ENCODE data around the gene CACNB4. TPM values are rescaled to one million over a fixed set of nuclear protein-coding genes. Genes with fewer than 3 reads are reported as not detected.
"Not testable (repeated sequence)": the region's sequence is repeated elsewhere in the genome, so short reads cannot be mapped to it uniquely, and the experiment has no call there.

CACNB4 gene
- total RNA-seq, 3 donors from 2014 or later, result 0.05 to 0.26 (median 0.15) TPM

DNA sequence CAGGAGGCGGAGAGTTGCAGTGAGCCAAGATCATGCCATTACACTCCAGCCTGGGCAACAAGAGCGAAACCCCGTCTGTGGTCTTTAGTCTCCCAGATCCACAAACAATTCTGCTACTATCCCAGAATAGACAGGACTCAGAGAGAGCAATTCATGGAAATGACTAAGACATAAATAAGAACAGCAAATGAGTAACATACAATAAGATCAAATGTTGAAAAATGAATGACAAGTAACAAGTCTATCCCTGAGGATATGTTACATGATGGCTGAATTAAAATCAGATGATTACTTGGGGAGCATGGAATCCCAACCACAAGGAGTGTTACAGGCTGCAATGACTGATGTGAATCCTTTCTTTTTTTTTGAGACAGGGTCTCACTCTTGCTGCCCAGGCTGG, 280.9 kb downstream of the CACNB4 start:
- Mint-ChIP-seq H3K4me3 (no peak overlapping the region), H3K9me3 (no peaks in the 10 kb centered on the region), H3K36me3 (ENCODE audit: insufficient read depth) (peaks cover 23% of the 10 kb centered on the region), H3K27me3 (ENCODE audit: low read depth) (no peaks in the 10 kb centered on the region), H3K4me1 (ENCODE audit: low read depth) (peaks cover 34% of the 10 kb centered on the region)
- ATAC-seq (no peak), DNase-seq (no peak)

DNA sequence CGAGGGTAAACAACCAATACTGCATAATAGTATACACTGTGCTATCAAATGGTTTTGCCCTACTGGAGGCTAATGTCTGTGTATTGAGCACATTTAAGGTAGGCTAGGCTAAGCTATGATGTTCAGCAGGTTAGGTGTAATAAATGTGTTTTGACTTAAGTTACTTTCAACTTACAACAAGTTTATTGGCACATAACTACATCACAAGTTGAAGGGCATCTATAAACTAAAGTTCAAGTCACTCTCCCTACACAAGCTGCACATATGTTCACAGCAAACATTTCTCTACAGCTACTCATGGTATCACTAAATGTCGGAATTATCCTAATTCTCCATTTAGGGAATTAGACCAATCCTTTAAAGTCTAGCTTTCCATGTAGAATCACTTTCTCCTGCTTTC, 282.0 kb downstream of the CACNB4 start:
- DNase-seq (no peak), ATAC-seq (no peak)
- H3K9me3 Mint-ChIP-seq, result no peaks in the 10 kb centered on the region
- H3K4me3 Mint-ChIP-seq, result no peak overlapping the region
- peaks cover 29% of the 10 kb centered on the region for H3K36me3 Mint-ChIP-seq (ENCODE audit: insufficient read depth)
- H3K4me1 Mint-ChIP-seq (ENCODE audit: low read depth), result peaks cover 26% of the 10 kb centered on the region
- no peaks in the 10 kb centered on the region for H3K27me3 Mint-ChIP-seq (ENCODE audit: low read depth)

DNA sequence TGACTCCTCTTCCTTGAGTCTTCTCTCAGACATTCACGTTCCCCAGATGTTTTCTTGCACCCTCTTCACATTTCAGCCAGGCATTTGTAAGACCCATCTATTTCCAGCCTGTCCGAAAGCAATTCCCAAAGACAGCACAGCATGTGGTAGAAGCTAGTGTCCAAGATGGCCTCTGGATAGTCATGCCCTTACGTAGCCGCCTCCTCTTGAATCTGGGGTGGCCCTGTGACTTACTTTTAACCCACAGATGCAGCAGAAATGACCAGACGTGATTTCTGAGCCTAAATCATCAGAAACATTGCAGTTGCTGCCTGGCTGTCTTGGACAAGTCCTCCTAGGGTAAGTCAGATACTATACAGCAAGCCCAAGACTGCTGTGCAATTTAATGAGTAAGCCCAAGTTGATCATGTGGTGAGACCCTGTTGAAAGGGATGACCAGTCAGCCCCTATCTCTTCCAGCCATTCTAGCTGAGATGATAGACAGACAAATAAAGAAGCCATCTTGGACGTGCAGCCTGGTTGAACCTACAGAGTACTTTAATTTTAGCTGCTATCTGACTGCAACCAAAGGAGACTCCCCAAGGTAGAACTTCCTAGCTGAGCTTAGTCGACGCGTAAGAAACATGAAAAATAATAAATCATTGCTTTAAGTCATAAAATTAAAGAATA, 282.9 kb downstream of the CACNB4 start:
- Mint-ChIP-seq H3K4me3 (no peak overlapping the region), H3K27me3 (ENCODE audit: low read depth) (no peaks in the 10 kb centered on the region), H3K36me3 (ENCODE audit: insufficient read depth) (peaks cover 33% of the 10 kb centered on the region), H3K4me1 (ENCODE audit: low read depth) (peaks cover 20% of the 10 kb centered on the region), H3K9me3 (no peaks in the 10 kb centered on the region)
- DNase-seq (no peak), ATAC-seq (no peak)

DNA sequence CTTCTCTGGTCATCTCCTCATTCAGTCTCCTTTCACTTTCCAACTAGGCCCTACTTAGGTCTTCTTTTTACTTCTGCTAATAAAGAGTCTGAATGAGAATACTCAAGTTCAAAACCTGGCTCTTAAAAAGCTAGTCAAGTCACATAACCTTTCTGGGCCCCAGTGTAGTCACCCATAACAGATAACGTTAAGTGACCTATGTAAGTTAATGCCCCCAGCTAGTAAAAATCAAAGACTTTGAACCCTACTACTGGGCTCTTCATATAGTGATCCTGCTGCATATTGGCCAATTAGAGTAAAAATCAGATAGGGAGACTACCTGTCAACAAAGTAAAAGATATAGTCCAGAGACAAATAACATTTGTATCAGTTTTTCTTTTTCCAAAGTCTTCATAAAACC, 288.4 kb downstream of the CACNB4 start:
- Mint-ChIP-seq H3K27me3 (ENCODE audit: low read depth) (no peaks in the 10 kb centered on the region), H3K9me3 (no peaks in the 10 kb centered on the region), H3K4me1 (ENCODE audit: low read depth) (peaks cover 7% of the 10 kb centered on the region), H3K36me3 (ENCODE audit: insufficient read depth) (peaks cover 32% of the 10 kb centered on the region), H3K4me3 (no peak overlapping the region)
- ATAC-seq, result no peak
- no peak for DNase-seq

DNA sequence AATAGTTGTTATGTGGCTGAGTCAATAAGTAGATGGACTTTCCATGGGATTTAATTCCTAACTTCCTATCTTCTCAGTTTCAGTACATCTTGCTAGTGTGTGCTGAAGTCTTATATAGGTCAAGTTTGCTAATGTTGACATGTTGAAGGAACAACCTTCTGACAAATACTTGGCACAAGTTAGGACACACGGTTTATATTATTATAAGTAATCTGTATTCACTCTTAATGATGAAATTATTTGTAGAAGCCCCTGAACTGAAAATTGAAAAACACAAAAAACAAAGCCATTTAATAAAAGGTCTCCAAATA, 289.8 kb downstream of the CACNB4 start:
- Mint-ChIP-seq H3K9me3 (no peaks in the 10 kb centered on the region), H3K27me3 (ENCODE audit: low read depth) (no peaks in the 10 kb centered on the region), H3K4me3 (no peak overlapping the region), H3K4me1 (ENCODE audit: low read depth) (peaks cover 7% of the 10 kb centered on the region), H3K36me3 (ENCODE audit: insufficient read depth) (peaks cover 31% of the 10 kb centered on the region)
- DNase-seq (no peak), ATAC-seq (no peak)

DNA sequence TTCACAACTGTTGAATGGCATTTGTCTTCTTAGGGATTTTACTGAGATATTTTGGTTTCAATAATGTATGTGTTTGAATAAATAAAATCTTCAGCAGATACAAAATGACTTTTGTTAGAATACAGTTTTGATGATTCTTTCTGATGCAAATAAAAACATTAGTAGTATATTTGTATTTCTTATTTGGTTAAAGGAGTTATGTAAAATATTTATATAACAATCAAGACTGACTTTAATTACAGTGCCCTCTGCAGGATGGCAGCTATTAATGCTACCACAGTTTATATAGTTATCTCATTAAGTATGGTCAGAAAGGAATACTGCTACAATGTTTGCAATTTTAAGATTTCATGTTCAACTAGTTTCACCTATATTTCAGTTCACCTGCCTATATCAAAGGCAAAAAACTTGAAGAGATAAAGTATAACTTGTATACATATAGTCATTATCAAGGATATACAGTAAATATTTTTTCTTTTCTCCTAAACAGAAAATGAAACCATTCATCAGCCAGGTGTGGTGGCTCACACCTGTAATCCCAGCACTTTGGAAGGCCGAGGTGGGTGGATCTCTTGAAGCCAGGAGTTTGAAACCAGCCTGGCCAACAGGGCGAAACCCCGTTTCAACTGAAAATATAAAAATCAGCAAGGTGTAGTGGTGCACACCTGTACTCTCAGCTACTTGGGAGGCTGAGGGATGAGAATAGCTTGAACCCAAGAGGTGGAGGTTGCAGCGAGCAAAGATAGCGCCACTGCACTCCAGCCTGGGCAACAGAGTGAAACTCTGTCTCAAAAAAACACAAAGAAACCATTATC, 290.4 kb downstream of the CACNB4 start:
- H3K9me3 Mint-ChIP-seq, result no peaks in the 10 kb centered on the region
- DNase-seq, result no peak

DNA sequence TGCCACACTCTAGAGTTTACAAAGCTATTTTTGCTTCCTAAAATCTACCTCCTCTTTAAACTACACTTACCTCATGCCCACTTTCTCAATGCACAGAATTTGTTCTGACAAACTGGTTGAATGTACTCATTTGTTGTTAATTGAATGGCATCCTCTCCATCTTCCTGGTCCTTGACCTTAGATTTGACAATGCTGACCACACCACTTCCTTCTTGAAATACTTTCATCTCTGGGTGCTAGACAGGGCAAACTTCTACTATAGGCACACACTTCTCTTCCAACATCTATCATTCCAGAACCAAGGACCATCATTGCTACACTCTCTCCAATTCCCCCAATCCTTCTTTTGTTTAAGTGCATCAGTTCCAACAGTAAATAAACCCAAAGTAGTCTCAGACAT, 292.9 kb downstream of the CACNB4 start:
- Mint-ChIP-seq H3K27me3 (ENCODE audit: low read depth) (no peaks in the 10 kb centered on the region), H3K4me1 (ENCODE audit: low read depth) (peaks cover 5% of the 10 kb centered on the region), H3K4me3 (no peak overlapping the region), H3K36me3 (ENCODE audit: insufficient read depth) (peaks cover 20% of the 10 kb centered on the region), H3K9me3 (no peaks in the 10 kb centered on the region)
- ATAC-seq (no peak), DNase-seq (no peak)

More for the DNA sequence above, 290.4 kb downstream of the CACNB4 start:
- peaks cover 27% of the 10 kb centered on the region for H3K36me3 Mint-ChIP-seq (ENCODE audit: insufficient read depth)
- H3K27me3 Mint-ChIP-seq (ENCODE audit: low read depth), result no peaks in the 10 kb centered on the region
- no peak for ATAC-seq
- peaks cover 7% of the 10 kb centered on the region for H3K4me1 Mint-ChIP-seq (ENCODE audit: low read depth)
- H3K4me3 Mint-ChIP-seq, result no peak overlapping the region

DNA sequence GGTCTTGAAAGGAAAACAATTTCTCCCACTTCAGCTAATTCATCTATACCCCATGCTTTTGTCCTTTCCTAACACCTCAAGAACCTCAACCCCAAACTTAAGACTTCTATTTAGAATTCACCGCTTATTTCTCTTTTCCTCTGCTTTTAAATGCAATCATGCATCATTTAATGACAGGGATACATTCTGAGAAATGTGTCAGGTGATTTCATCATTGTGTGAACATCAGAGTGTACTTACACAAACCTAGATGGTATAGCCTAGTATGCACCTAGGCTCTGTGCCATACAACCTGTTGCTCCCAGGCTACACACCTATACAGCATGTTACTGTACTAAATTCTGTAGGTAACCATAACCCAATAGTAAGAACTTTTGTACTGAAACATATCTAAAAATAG, 293.5 kb downstream of the CACNB4 start:
- H3K36me3 Mint-ChIP-seq (ENCODE audit: insufficient read depth), result peaks cover 17% of the 10 kb centered on the region
- H3K4me1 Mint-ChIP-seq (ENCODE audit: low read depth), result peaks cover 4% of the 10 kb centered on the region
- ATAC-seq (no peak), DNase-seq (no peak)
- H3K9me3 Mint-ChIP-seq, result no peaks in the 10 kb centered on the region
- H3K27me3 Mint-ChIP-seq (ENCODE audit: low read depth), result no peaks in the 10 kb centered on the region
- no peak overlapping the region for H3K4me3 Mint-ChIP-seq

DNA sequence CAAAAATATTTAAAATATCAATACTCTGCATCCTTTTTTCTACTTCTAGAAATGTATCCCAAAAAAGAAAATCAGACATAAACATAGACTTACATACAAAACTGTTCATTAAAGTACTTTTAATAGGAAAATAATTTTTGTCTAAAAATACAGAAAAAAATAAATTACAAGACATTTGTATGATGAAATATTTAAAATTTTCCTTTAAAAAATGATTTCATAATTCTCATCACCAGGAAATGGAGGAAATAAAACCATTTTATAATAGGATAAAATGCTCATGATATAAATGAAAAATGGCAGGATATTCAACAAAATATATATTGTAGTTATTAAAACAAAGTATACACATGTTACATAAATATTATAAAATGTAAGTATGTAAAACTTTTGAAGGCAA, 295.0 kb downstream of the CACNB4 start:
- Mint-ChIP-seq H3K4me1 (ENCODE audit: low read depth) (peaks cover 3% of the 10 kb centered on the region), H3K9me3 (no peaks in the 10 kb centered on the region), H3K4me3 (no peak overlapping the region), H3K36me3 (ENCODE audit: insufficient read depth) (peaks cover 16% of the 10 kb centered on the region), H3K27me3 (ENCODE audit: low read depth) (no peaks in the 10 kb centered on the region)
- ATAC-seq (no peak), DNase-seq (no peak)

DNA sequence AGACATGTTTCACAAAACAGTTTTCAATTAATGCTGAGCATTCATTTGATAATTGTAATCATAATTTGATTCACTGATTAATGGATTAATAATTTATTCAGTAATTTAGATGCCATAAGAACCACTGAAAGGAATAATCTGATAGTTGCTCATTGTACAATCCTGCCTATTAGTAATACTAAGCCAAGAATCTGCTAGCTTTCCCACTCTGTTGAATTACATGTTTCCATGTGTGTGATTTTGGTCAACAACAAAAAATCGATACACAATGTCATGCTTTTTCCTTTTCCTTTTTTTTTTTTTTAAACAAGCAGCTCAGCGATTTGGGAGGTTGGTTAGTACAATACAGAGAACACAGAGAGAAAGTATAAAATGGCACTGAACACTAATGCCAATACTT, 296.5 kb downstream of the CACNB4 start:
- no peaks in the 10 kb centered on the region for H3K4me1 Mint-ChIP-seq (ENCODE audit: low read depth)
- peaks cover 16% of the 10 kb centered on the region for H3K36me3 Mint-ChIP-seq (ENCODE audit: insufficient read depth)

DNA sequence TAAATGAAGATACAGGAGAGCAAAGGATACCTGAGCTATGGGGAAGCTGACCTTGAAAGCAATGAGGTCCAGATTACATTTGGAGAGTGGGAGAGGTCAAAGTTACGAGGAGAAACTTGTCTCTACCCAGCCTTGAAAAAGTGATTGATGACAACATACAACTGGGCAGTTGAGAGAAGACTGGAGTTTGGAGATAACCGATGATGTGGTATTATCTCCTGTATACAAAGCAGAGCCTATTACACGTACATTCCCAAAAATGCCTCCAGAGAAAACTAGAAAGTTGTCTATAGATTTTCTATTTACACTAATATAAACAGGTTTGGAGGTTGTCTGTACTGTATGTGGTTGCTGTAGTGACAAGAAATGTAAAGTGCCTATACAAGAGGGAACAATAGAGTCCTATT, 299.0 kb downstream of the CACNB4 start:
- ATAC-seq (no peak), DNase-seq (no peak)
- Mint-ChIP-seq H3K9me3 (no peaks in the 10 kb centered on the region), H3K36me3 (ENCODE audit: insufficient read depth) (peaks cover 25% of the 10 kb centered on the region), H3K27me3 (ENCODE audit: low read depth) (no peaks in the 10 kb centered on the region), H3K4me3 (no peak overlapping the region), H3K4me1 (ENCODE audit: low read depth) (no peaks in the 10 kb centered on the region)

More for the DNA sequence above, 296.5 kb downstream of the CACNB4 start:
- H3K9me3 Mint-ChIP-seq, result no peaks in the 10 kb centered on the region
- ATAC-seq, result no peak
- H3K4me3 Mint-ChIP-seq, result no peak overlapping the region
- no peaks in the 10 kb centered on the region for H3K27me3 Mint-ChIP-seq (ENCODE audit: low read depth)
- no peak for DNase-seq

DNA sequence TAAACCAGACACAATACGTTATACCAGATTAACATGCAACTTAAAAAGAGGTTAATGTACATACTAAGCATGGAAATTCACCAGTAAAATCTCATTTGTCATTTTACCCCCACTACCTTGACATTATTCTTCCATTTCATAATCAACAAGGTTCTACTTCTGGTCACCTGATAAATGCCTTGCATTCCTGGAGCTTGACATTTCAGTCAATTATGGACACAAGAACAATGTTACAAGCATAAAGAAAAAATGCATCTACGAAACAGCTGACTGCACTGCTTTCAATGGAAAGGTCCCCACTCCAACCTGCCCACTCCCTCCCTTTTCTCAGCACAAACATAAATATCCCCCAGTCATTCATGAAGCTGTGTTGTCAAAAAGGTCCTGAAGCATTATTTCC, 302.1 kb downstream of the CACNB4 start:
- H3K4me1 Mint-ChIP-seq (ENCODE audit: low read depth), result no peaks in the 10 kb centered on the region
- peaks cover 19% of the 10 kb centered on the region for H3K36me3 Mint-ChIP-seq (ENCODE audit: insufficient read depth)
- no peaks in the 10 kb centered on the region for H3K27me3 Mint-ChIP-seq (ENCODE audit: low read depth)
- H3K4me3 Mint-ChIP-seq, result no peak overlapping the region
- ATAC-seq, result no peak
- H3K9me3 Mint-ChIP-seq, result no peaks in the 10 kb centered on the region
- DNase-seq, result no peak

DNA sequence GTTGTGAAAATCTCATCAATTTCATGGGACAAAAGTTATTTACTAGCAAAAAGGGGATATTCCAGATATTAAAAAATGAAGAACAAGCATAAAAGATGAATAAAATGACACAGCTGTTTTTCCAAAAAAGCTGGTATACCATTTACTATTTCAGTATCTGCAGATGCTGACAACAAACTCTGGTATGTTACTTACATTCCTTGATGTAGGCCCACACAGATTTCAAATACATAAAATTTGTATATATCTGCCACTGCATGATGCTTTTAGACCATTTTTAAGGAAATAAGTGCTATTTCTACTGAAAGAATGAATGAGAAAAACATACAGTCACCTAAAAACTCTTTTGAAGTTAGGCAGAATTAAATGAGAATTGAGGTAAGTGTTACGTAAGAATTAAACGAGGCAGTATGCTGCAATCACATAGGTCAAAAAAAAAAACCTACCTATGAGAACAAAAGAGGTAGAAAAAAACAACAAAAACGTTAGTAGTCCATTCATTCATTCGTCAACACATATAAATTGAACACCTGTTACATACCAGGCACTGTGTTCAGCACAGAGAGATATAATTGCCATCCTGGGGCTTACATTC, 303.1 kb downstream of the CACNB4 start:
- H3K36me3 Mint-ChIP-seq (ENCODE audit: insufficient read depth), result peaks cover 18% of the 10 kb centered on the region
- no peaks in the 10 kb centered on the region for H3K4me1 Mint-ChIP-seq (ENCODE audit: low read depth)
- ATAC-seq (no peak), DNase-seq (no peak)
- H3K4me3 Mint-ChIP-seq, result no peak overlapping the region
- no peaks in the 10 kb centered on the region for H3K27me3 Mint-ChIP-seq (ENCODE audit: low read depth)
- H3K9me3 Mint-ChIP-seq, result no peaks in the 10 kb centered on the region

DNA sequence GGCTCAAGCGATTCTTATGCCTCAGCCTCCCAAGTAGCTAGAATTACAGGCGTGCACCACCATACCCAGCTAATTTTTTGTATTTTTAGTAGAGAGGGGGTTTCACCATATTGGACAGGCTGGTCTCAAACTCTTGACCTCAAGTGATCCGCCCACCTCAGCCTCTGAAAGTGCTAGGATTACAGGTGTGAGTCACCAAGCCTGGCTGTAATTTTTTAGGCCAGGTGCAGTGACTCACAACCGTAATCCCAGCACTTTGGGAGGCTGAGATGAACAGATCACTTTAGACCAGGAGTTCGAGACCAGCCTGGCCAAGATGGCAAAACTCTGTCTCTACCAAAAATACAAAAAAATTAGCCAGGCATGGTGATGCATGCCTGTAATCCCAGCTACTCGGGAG, 304.4 kb downstream of the CACNB4 start:
- H3K27me3 Mint-ChIP-seq (ENCODE audit: low read depth); ATAC-seq; DNase-seq; H3K9me3 Mint-ChIP-seq; H3K4me1 Mint-ChIP-seq (ENCODE audit: low read depth); H3K4me3 Mint-ChIP-seq: not testable (repeated sequence)
- peaks cover 21% of the 10 kb centered on the region for H3K36me3 Mint-ChIP-seq (ENCODE audit: insufficient read depth)

DNA sequence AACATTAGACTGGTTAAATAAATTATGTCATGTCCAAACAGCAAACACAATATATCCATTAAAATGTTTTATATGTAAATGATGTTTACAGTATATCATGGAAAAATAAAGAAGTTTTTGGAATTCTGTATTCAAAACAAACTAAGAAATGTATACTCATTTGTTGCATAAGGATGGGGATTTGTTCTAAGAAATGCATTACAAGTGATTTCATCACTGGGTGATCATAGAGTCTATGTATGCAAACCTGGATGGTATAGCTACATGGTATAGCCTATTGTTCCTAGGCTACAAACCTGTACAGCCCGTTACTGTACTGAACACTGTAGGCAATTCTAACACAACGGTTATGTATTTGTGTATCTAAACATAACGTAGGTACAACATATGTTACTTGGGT, 305.7 kb downstream of the CACNB4 start:
- Mint-ChIP-seq H3K9me3 (no peaks in the 10 kb centered on the region), H3K27me3 (ENCODE audit: low read depth) (no peaks in the 10 kb centered on the region), H3K4me3 (no peak overlapping the region), H3K4me1 (ENCODE audit: low read depth) (no peaks in the 10 kb centered on the region), H3K36me3 (ENCODE audit: insufficient read depth) (peaks cover 22% of the 10 kb centered on the region)
- DNase-seq (no peak), ATAC-seq (no peak)
